IgD-negative memory B cell (primary cell): ENCODE measurements around the gene GPX1. TPM values are rescaled to one million over a fixed set of nuclear protein-coding genes. Genes with fewer than 3 reads are reported as not detected.
A peak's percentile ranks its signal among the peaks of the same experiment; 100 is the strongest.
"Not testable (repeated sequence)": the region's sequence is repeated elsewhere in the genome, so short reads cannot be mapped to it uniquely, and the experiment has no call there.

Experiments
- H3K27ac Mint-ChIP-seq, 3 donors: one replicate each; pipeline ENCODE4 v1.8.0; 2020 to 2022; ENCODE audit warnings: mild to moderate bottlenecking in 3 of 3, mixed read lengths in 3 of 3, moderate library complexity in 1 of 3
- H3K27me3 Mint-ChIP-seq: one replicate; pipeline ENCODE4 v1.8.0; 2021; ENCODE audit warnings: mixed read lengths
- H3K36me3 Mint-ChIP-seq: one replicate; pipeline ENCODE4 v1.8.0; 2020; ENCODE audit warnings: mild to moderate bottlenecking, mixed read lengths
- H3K4me1 Mint-ChIP-seq, 3 donors: one replicate each; pipeline ENCODE4 v1.8.0; 2020 to 2022; ENCODE audit warnings: mixed read lengths in 3 of 3, mild to moderate bottlenecking in 1 of 3
- H3K4me3 Mint-ChIP-seq, 4 donors: one replicate each; pipeline ENCODE4 v1.8.0; 2020 to 2022; ENCODE audit warnings: mild to moderate bottlenecking in 4 of 4, mixed read lengths in 4 of 4, moderate library complexity in 3 of 4
- H3K9me3 Mint-ChIP-seq, 3 donors: one replicate each; pipeline ENCODE4 v1.8.0; 2020 to 2021; ENCODE audit warnings: mixed read lengths in 3 of 3, mild to moderate bottlenecking in 1 of 3
- polyA plus RNA-seq: library from polyadenylated mRNA; unstranded; fragments of 300-500 nt; fragmentation: Illumina TruSeq; gene quantifications from one replicate; pipeline ENCODE4 v1.2.3, GENCODE V29; 2021

The GPX1 gene
- polyA plus RNA-seq, 1 donor from 2014 or later: 340 TPM

DNA sequence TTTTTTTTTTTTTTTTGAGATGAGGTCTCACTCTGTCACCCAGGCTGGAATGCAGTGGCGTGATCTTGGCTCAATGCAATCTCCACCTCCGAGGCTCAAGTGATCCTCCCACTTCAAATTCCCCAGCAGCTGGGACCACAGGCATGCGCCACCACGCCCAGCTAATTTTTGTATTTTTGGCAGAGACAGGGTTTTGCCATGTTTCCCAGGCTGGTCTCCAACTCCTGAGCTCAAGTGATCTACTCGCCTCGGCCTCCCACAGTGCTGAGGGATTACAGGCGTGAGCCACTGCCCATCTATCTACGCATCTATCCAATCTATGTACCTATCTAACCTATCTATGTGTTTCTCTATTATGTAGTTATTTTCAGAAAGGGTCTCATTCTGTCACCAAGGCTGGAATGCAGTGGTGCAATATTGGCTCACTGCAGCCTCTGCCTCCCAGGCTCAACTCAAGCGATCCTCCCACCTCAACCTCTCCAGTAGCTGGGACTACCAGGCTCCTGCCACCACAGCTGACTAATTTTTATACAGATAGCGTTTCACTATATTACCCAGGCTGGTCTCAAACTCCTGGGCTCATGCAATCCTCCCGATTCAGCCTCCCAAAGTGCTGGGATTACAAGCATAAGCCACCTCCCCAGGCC is 20.2 kb upstream of the GPX1 start:
- Mint-ChIP-seq H3K27ac (no peak overlapping the region), H3K27me3 (no peaks in the 10 kb centered on the region), H3K36me3 (peaks cover 11% of the 10 kb centered on the region), H3K4me3 (peak overlapping the region in 1 of 4 donors; percentile 45), H3K4me1 (peaks cover 19 to 26% (median 20%) of the 10 kb centered on the region in 3 donors), H3K9me3 (no peaks in the 10 kb centered on the region)

DNA sequence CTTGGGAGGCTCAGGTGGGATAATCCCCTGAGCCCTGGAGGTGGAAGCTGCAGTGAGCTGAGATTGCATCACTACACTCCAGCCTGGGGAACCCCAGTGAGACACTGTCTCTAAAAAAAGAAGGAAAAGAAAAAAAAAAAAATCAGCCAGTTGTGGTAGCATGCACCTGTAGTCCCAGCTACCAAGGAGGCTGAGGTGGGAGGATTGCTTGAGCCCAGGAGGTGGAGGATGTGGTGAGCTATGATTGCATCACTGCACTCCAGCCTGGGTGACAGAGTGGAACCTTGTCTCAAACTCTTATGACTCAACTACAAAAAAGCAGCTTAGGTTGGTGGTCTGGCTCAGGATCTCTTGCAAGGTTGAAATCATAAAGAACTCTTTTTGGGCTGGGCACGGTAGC is 19.3 kb upstream of the GPX1 start:
- no peaks in the 10 kb centered on the region for H3K27me3 Mint-ChIP-seq
- H3K4me1 Mint-ChIP-seq: peaks cover 17 to 27% (median 22%) of the 10 kb centered on the region in 3 donors
- peaks cover 11% of the 10 kb centered on the region for H3K36me3 Mint-ChIP-seq
- H3K9me3 Mint-ChIP-seq: no peaks in the 10 kb centered on the region
- H3K27ac Mint-ChIP-seq: peak overlapping the region in 1 of 3 donors; percentile 14
- H3K4me3 Mint-ChIP-seq: peak overlapping the region in 2 of 4 donors; percentile 12 to 72

DNA sequence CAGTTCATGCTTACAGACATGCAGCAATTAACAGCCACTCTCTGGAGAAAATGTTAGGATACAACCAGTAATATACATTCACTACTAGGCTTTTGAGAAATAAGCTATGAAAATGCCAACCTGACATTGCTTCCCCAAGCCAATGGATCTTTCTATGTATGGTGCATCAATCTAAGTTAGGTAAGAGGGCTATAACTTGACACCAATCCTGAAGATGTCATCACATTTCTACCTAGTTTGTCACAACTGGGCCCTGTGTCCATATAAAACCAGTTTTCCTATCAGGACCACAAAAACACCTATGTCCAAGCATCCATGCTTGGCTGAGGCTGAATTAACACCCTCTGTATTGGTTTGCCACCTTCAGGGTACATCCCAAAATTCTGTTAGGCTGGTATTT is 13.8 kb upstream of the GPX1 start:
- Mint-ChIP-seq H3K36me3 (peaks cover 4% of the 10 kb centered on the region), H3K9me3 (no peaks in the 10 kb centered on the region), H3K27ac (no peak overlapping the region), H3K27me3 (no peaks in the 10 kb centered on the region), H3K4me1 (peaks cover 6 to 15% (median 9%) of the 10 kb centered on the region in 3 donors), H3K4me3 (no peak overlapping the region)

DNA sequence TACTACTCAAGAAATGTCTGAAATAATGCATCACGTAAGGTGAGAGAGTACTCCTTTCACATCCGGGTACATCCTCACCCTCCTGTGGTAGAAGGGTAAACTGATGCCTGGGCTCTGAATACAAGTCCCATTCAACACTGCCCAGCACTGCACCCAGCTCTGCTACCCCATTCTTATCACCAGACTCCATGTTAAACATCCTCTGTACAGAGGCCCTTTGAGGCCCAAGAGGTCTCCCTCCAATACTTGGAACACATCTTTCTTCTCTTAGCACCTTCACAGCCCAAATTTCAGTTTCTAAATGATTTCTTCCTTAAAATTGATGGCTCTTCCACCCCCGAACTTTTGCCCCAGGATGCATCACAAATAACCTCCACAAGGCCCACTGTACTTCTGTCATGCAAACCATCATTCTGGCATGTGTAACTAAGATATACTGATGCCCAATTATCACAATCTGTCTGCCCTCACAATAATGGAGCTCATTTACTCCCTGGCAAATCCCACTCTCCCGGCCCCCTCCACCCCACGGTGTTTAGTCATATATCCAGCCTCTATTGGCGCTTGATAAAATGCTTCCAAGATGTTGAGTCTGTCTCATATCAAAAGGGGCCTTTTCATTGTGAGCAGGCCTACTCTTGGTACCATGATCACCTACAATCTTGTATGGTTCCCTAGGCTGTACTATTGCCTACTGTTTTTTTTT is 12.6 kb upstream of the GPX1 start:
- Mint-ChIP-seq H3K9me3 (no peaks in the 10 kb centered on the region), H3K36me3 (peaks cover 4% of the 10 kb centered on the region), H3K27me3 (no peaks in the 10 kb centered on the region), H3K4me3 (no peak overlapping the region), H3K27ac (peak overlapping the region in 1 of 3 donors; percentile 67), H3K4me1 (peaks cover 6 to 16% (median 9%) of the 10 kb centered on the region in 3 donors)

GRCh38 chr3:49362561-49362960 is 4.4 kb upstream of the GPX1 start:
- no peaks in the 10 kb centered on the region for H3K9me3 Mint-ChIP-seq
- H3K36me3 Mint-ChIP-seq: peaks cover 2% of the 10 kb centered on the region
- no peaks in the 10 kb centered on the region for H3K27me3 Mint-ChIP-seq
- H3K4me3 Mint-ChIP-seq: peak overlapping the region in 2 of 4 donors; percentile 57 to 70
- peaks cover under 1 to 3% (median 2%) of the 10 kb centered on the region in 3 donors for H3K4me1 Mint-ChIP-seq
- peak overlapping the region in 2 of 3 donors; percentile 12 to 80 for H3K27ac Mint-ChIP-seq

GRCh38 chr3:49359623-49360022 is 1.5 kb upstream of the GPX1 start:
- H3K4me3 Mint-ChIP-seq: peak overlapping the region in 3 of 4 donors; percentile 60 to 99 (median 90)
- no peaks in the 10 kb centered on the region for H3K9me3 Mint-ChIP-seq
- peaks cover 5% of the 10 kb centered on the region for H3K36me3 Mint-ChIP-seq
- H3K27me3 Mint-ChIP-seq: no peaks in the 10 kb centered on the region
- H3K27ac Mint-ChIP-seq: peak overlapping the region; percentile 88 to 99 (median 89)
- peaks cover 6 to 14% (median 10%) of the 10 kb centered on the region in 3 donors for H3K4me1 Mint-ChIP-seq

GRCh38 chr3:49358884-49359225 is 702 bp upstream of the GPX1 start:
- Mint-ChIP-seq H3K4me3 (peak overlapping the region; percentile 90 to 99 (median 97)), H3K36me3 (peaks cover 8% of the 10 kb centered on the region), H3K27ac (peak overlapping the region; percentile 87 to 99 (median 99)), H3K4me1 (peaks cover 9 to 14% (median 10%) of the 10 kb centered on the region in 3 donors), H3K27me3 (no peaks in the 10 kb centered on the region), H3K9me3 (no peaks in the 10 kb centered on the region)

GRCh38 chr3:49357443-49358216 is 523 bp downstream of the GPX1 start:
- not testable (repeated sequence) for H3K36me3 Mint-ChIP-seq, H3K9me3 Mint-ChIP-seq, H3K27me3 Mint-ChIP-seq
- Mint-ChIP-seq H3K4me3 (peak overlapping the region; percentile 90 to 99 (median 97)), H3K27ac (peak overlapping the region; percentile 95 to 99 (median 99)), H3K4me1 (peaks cover 10 to 14% (median 13%) of the 10 kb centered on the region in 3 donors)

- H3K9me3 Mint-ChIP-seq, H3K27me3 Mint-ChIP-seq: not testable (repeated sequence)
- peaks cover 14 to 17% (median 15%) of the 10 kb centered on the region in 3 donors for H3K4me1 Mint-ChIP-seq
Measured at GRCh38 chr3:49357095-49357442, 1.1 kb downstream of the GPX1 start.

DNA sequence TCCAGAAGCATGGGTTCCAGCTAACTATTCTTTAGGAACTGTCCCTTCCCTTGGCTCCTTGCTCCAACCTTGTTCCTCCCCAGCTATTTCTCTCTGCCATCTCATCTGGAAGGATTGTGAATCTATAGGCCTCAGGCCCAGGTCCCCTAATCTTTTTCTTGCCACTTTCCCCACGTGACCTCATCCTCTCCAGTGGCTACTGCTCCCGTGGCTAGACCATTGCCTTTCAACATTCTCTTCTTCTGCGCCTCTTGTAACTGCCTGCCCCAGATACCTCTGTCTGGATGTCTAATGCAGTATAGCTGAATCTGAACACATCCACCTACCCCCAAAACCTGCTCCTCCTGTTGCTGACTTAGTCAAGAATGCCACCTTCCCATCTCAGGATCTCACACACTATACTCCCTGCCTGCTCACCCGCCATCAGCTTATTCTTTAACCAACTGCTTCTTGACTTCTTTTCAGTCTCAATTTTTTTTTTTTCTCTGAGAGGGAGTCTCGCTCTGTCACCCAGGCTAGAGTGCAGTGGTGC is 5.2 kb downstream of the GPX1 start:
- Mint-ChIP-seq H3K27me3 (no peaks in the 10 kb centered on the region), H3K36me3 (peaks cover 5% of the 10 kb centered on the region), H3K4me3 (peak overlapping the region in 1 of 4 donors; percentile 57), H3K9me3 (no peaks in the 10 kb centered on the region), H3K4me1 (peaks cover 17 to 25% (median 21%) of the 10 kb centered on the region in 3 donors), H3K27ac (peak overlapping the region; percentile 52 to 84 (median 72))

More at GRCh38 chr3:49357095-49357442, 1.1 kb downstream of the GPX1 start:
- H3K36me3 Mint-ChIP-seq: not testable (repeated sequence)
- H3K4me3 Mint-ChIP-seq: peak overlapping the region; percentile 90 to 99 (median 97)
- H3K27ac Mint-ChIP-seq: peak overlapping the region; percentile 95 to 99 (median 99)

- peak overlapping the region in 2 of 4 donors; percentile 57 to 59 for H3K4me3 Mint-ChIP-seq
- H3K27ac Mint-ChIP-seq: peak overlapping the region in 2 of 3 donors; percentile 52 to 84
- no peaks in the 10 kb centered on the region for H3K27me3 Mint-ChIP-seq
- peaks cover 5% of the 10 kb centered on the region for H3K36me3 Mint-ChIP-seq
- H3K9me3 Mint-ChIP-seq: no peaks in the 10 kb centered on the region
- peaks cover 18 to 21% (median 21%) of the 10 kb centered on the region in 3 donors for H3K4me1 Mint-ChIP-seq
Measured at GRCh38 chr3:49352281-49352680, 5.9 kb downstream of the GPX1 start.

DNA sequence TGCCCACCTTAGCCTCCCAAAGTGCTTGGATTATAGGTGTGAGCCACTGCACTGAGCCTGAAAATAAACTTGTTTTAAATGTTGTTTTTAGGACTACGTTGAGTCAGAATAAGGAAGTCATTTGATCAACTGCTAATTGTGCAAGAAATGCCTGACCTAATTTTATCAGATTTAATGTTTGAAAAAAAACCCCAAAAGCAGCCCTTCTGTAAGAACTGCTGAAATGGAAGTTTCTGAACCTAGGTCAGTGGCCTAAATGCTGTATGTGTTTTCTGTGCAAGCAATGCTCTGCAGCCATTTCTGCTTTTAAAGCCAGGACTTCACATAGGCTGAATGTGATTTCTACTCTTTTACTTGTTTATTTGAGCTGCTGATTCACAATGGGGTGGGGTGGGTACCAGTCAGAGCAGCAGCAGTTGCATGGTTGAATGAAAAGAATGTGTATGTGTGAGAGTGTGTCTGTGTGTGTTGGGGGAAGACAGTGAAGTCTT is 6.6 kb downstream of the GPX1 start:
- H3K27me3 Mint-ChIP-seq: no peaks in the 10 kb centered on the region
- H3K9me3 Mint-ChIP-seq: no peaks in the 10 kb centered on the region
- H3K4me1 Mint-ChIP-seq: peaks cover 22 to 26% (median 24%) of the 10 kb centered on the region in 3 donors
- peaks cover 5% of the 10 kb centered on the region for H3K36me3 Mint-ChIP-seq
- H3K27ac Mint-ChIP-seq: peak overlapping the region in 2 of 3 donors; percentile 24 to 52
- H3K4me3 Mint-ChIP-seq: peak overlapping the region in 2 of 4 donors; percentile 46 to 57

GRCh38 chr3:49349348-49350114 is 8.6 kb downstream of the GPX1 start:
- peaks cover 2% of the 10 kb centered on the region for H3K36me3 Mint-ChIP-seq
- peaks cover 25 to 30% (median 26%) of the 10 kb centered on the region in 3 donors for H3K4me1 Mint-ChIP-seq
- H3K4me3 Mint-ChIP-seq: no peak overlapping the region
- H3K27ac Mint-ChIP-seq: peak overlapping the region in 1 of 3 donors; percentile 36
- H3K9me3 Mint-ChIP-seq: no peaks in the 10 kb centered on the region
- H3K27me3 Mint-ChIP-seq: no peaks in the 10 kb centered on the region

GRCh38 chr3:49348361-49348760 is 9.8 kb downstream of the GPX1 start:
- not testable (repeated sequence) for H3K27ac Mint-ChIP-seq, H3K27me3 Mint-ChIP-seq, H3K36me3 Mint-ChIP-seq, H3K9me3 Mint-ChIP-seq
- H3K4me1 Mint-ChIP-seq: peaks cover 26 to 30% (median 26%) of the 10 kb centered on the region in 3 donors
- H3K4me3 Mint-ChIP-seq: peak overlapping the region in 1 of 4 donors; percentile 28
